PC-9 (cell line): ENCODE data around the gene HOXC10. TPM values are rescaled to one million over a fixed set of nuclear protein-coding genes. Genes with fewer than 3 reads are reported as not detected.

Source experiments
- BruUV-seq: library from RNA; stranded (reverse); fragments of 400-500 nt; replicated peaks from 2 replicates; lab custom pipeline; 2021; lab: Mats Ljungman, UMichigan
- CTCF ChIA-PET: fragments of 300-600 bp; sonication (Branson Sonifier 250); formaldehyde crosslinking; loops from one replicate; lab custom pipeline; 2022; ENCODE audit warnings: antibody characterized with exemption; lab: Charles Lee
- POLR2A ChIA-PET: fragments of 300-600 bp; sonication (Branson Sonifier 250); formaldehyde crosslinking; loops from one replicate; lab custom pipeline; 2022; ENCODE audit warnings: antibody characterized with exemption; ENCODE audit not compliant: unreplicated experiment; lab: Charles Lee
- DNase-seq, 2 experiments: peaks; one replicate each; pipeline versions ENCODE4 v3.0.0 to v3.0.0-alpha.2; 2015 to 2022; ENCODE audit warnings: mixed read lengths in 1 of 2
- H2AFZ ChIP-seq: fragments of 200-600 bp; sonication (generic); 2 replicates; pipeline ENCODE4 v1.8.1; 2017; ENCODE audit warnings: antibody characterized with exemption
- H3F3A ChIP-seq: fragments of 200-600 bp; sonication (generic); 2 replicates; pipeline ENCODE4 v1.8.1; 2017; ENCODE audit warnings: antibody characterized with exemption, mild to moderate bottlenecking, low read depth; ENCODE audit not compliant: insufficient read depth
- H3K27ac ChIP-seq: fragments of 200-600 bp; sonication (generic); 2 replicates; pipeline ENCODE4 v1.6.1; 2016; ENCODE audit warnings: mixed run types
- H3K27me3 ChIP-seq: fragments of 200-600 bp; sonication (generic); 2 replicates; pipeline ENCODE4 v1.6.1; 2016; ENCODE audit warnings: low read depth, mixed run types; ENCODE audit not compliant: insufficient read depth
- H3K36me3 ChIP-seq: fragments of 200-600 bp; sonication (generic); 2 replicates; pipeline ENCODE4 v1.6.1; 2016; ENCODE audit warnings: low read depth, mixed run types
- H3K4me1 ChIP-seq: fragments of 200-600 bp; sonication (generic); replicated peaks from 2 replicates; pipeline ENCODE4 v1.6.1; 2016; ENCODE audit warnings: mixed run types; ENCODE audit not compliant: insufficient read depth
- H3K4me2 ChIP-seq: fragments of 200-600 bp; sonication (generic); 2 replicates; pipeline ENCODE4 v1.6.1; 2017; ENCODE audit warnings: mixed run types
- H3K4me3 ChIP-seq: fragments of 200-600 bp; sonication (generic); 2 replicates; pipeline ENCODE4 v1.6.1; 2016; ENCODE audit warnings: mixed run types
- H3K79me2 ChIP-seq: fragments of 200-600 bp; sonication (generic); 2 replicates; pipeline ENCODE4 v1.6.1; 2017; ENCODE audit warnings: low read depth, mixed run types
- H3K9me2 ChIP-seq: fragments of 200-600 bp; sonication (generic); 2 replicates; pipeline ENCODE4 v1.8.1; 2017; ENCODE audit warnings: mild to moderate bottlenecking; ENCODE audit not compliant: insufficient read depth
- H3K9me3 ChIP-seq: fragments of 200-600 bp; sonication (generic); 2 replicates; pipeline ENCODE4 v1.8.1; 2016; ENCODE audit warnings: low read depth; ENCODE audit not compliant: insufficient read depth
- H4K20me1 ChIP-seq: fragments of 200-600 bp; sonication (generic); 2 replicates; pipeline ENCODE4 v1.8.1; 2017; ENCODE audit not compliant: insufficient read depth
- CTCF ChIP-seq: fragments of 200-600 bp; sonication (generic); conservative IDR thresholded peaks from 2 replicates; pipeline ENCODE4 v1.6.1; 2017; ENCODE audit warnings: mixed run types, antibody characterized with exemption, mild to moderate bottlenecking, moderate library complexity
- EZH2 ChIP-seq: fragments of 200-600 bp; sonication (generic); IDR thresholded peaks from 2 replicates; pipeline ENCODE4 v1.8.0; 2017; ENCODE audit warnings: antibody characterized with exemption, low read depth
- intact Hi-C: fragments of 100-400 bp; cut with micrococcal nuclease; formaldehyde crosslinking; loops from one replicate; pipeline ENCODE4 v1.10.0; 2022; ENCODE audit not compliant: unreplicated experiment
- microRNA-seq: library from miRNA; unstranded; fragments of <30 nt; microRNA quantifications from one replicate; pipeline ENCODE4 v1.2.0, GENCODE V29; 2021; ENCODE audit warnings: borderline number of aligned reads, borderline replicate concordance
- total RNA-seq: library from RNA; stranded (reverse); gene quantifications from 2 replicates; pipeline ENCODE4 v1.2.3, GENCODE V29; 2021

Gene HOXC10
- total RNA-seq, 1 experiment from 2014 or later, result 1.1 TPM

DNA sequence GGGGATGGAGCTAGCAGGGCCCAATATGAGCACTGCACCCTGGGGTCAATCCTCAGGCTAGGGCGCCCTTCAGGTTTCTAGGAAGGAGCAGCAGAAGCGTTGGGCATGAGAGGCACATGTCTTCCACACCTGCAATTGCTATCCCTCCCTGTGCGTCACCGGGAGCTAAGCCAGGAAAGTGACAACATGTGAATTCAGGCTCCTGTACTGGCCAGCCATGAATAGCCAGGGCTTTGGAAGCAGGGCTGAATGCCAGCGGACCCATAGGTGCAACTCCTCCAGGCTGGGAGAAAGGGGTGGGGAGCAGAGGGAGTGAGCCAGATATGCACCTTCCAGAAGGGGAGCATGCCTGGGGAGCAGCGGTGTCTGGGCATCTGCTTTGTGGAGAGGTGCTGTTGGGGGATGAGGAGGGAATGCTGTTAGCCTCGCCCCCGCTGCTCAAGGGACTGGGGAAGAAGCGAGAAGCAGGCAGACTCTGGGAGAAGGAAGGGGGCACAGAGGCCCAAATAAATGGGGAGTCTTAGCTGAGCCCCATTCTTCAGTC is 54.0 kb downstream of the HOXC10 start:
- Histone ChIP-seq H3K79me2 (no peaks in the 10 kb centered on the region), H3K36me3 (no peaks in the 10 kb centered on the region), H3K4me1 (no peaks in the 10 kb centered on the region), H3K4me2 (no peak overlapping the region), H3K9me3 (no peaks in the 10 kb centered on the region), H3K9me2 (no peaks in the 10 kb centered on the region), H3K27me3 (peaks cover 30% of the 10 kb centered on the region), H3F3A (no peaks in the 10 kb centered on the region), H4K20me1 (no peaks in the 10 kb centered on the region), H3K27ac (no peak overlapping the region), H3K4me3 (no peak overlapping the region), H2AFZ (no peak overlapping the region)
- ChIA-PET POLR2A (interaction anchor here (0.5 kb wide), 1 partner anchor 15 kb away, joined by 6 read pairs; the partner anchor contains the start of gene HOXC4), CTCF (interaction anchor here (0.6 kb wide), 1 partner anchor 39 kb away, joined by 3 read pairs; the partner anchor contains the start of gene HOXC9)
- TF ChIP-seq EZH2, result no peak
- no peak for TF ChIP-seq CTCF
- DNase-seq, result peak in 1 of 2 experiments; percentile 36
- intact Hi-C loops, result no loop called here
- BruUV-seq, result no TSS peak

DNA sequence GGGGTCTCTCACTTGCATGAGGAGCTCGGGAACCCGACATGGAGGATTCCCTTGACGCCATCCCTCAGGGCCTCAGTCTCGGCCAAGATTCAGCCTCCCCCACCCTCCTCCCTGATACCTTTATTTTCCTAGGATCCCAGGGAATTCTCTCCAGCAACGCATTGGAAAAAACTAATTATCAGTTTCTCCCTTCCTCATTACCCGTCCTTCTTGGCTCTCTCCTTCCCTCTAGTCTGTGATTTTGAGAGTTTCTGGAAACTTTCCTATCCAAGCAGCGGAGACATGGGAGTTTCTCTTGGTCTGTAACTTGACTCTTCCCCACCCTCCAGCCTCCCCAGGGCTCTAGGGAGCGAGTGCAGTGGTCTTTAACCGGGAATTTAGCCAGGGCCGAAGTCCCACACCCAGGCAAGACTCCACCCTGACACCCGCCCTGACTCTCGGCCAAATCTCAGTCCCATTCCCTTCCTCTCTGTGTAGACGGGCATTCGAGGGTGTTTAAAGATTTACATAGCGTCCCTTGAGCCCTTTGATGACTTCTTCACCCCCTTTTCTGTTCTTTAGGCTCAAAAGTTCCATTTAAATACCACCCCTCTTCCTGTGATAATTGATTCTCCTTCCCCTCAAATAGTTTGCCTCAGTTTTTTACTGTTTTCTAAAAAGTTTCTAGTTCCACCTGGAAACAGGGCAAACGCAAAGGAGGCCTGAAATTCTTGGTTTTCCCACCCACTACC is 54.6 kb downstream of the HOXC10 start:
- no peaks in the 10 kb centered on the region for H4K20me1 ChIP-seq
- H3K4me2 ChIP-seq, result no peak overlapping the region
- BruUV-seq, result no TSS peak
- H3K79me2 ChIP-seq, result no peaks in the 10 kb centered on the region
- H3K9me2 ChIP-seq, result no peaks in the 10 kb centered on the region
- H3K27me3 ChIP-seq, result peaks cover 30% of the 10 kb centered on the region
- CTCF ChIA-PET, result interaction anchor here (0.6 kb wide), 1 partner anchor 285 kb away, joined by 8 read pairs; the partner anchor contains the start of gene COPZ1
- H3K4me1 ChIP-seq, result no peaks in the 10 kb centered on the region
- no peaks in the 10 kb centered on the region for H3F3A ChIP-seq
- H3K27ac ChIP-seq, result no peak overlapping the region
- no peak for DNase-seq
- H3K4me3 ChIP-seq, result no peak overlapping the region
- H3K36me3 ChIP-seq, result no peaks in the 10 kb centered on the region
- POLR2A ChIA-PET, result no interaction called here
- intact Hi-C loops, result no loop called here
- TF ChIP-seq CTCF, result no peak
- no peak for TF ChIP-seq EZH2
- no peaks in the 10 kb centered on the region for H3K9me3 ChIP-seq
- no peak overlapping the region for H2AFZ ChIP-seq

Small RNA genes lying within 50 kb of the gene (microRNA-seq; reads per million reads assigned to microRNA genes)
- gene MIR196A2 (41.7 reads per million, percentile 40 among the genes with 10 or more reads in this experiment), gene MIR615 (465 reads per million, percentile 68 among the genes with 10 or more reads in this experiment)

Other genes starting within 250 kb of the HOXC10 start
- not detected in 2 replicates for gene CISTR, start 233.2 kb upstream of the HOXC10 start, total RNA-seq
- 1.5 and 1.8 TPM in 2 replicates for gene HOXC13, start 46.3 kb upstream of the HOXC10 start, total RNA-seq
- 0.24 and 0.28 TPM in 2 replicates for gene HOXC12, start 30.2 kb upstream of the HOXC10 start, total RNA-seq
- gene HOXC11, start 12.0 kb upstream of the HOXC10 start, total RNA-seq, result 2.4 and 2.9 TPM in 2 replicates
- gene HOTAIR, start 10.2 kb upstream of the HOXC10 start, total RNA-seq, result 7.9 and 9.2 TPM in 2 replicates
- 7.5 and 10.2 TPM in 2 replicates for gene HOXC9, start 15.0 kb downstream of the HOXC10 start, total RNA-seq
- gene HOXC8, start 23.8 kb downstream of the HOXC10 start, total RNA-seq, result 3.8 and 4.3 TPM in 2 replicates
- gene HOXC6, start 43.3 kb downstream of the HOXC10 start, total RNA-seq, result 4.1 and 5.7 TPM in 2 replicates
- gene HOXC5, start 47.9 kb downstream of the HOXC10 start, total RNA-seq, result 0.61 and 1.8 TPM in 2 replicates
- gene HOXC4, start 68.7 kb downstream of the HOXC10 start, total RNA-seq, result 3.8 and 4.7 TPM in 2 replicates
- gene SMUG1, start 203.8 kb downstream of the HOXC10 start, total RNA-seq, result 37.8 and 53.7 TPM in 2 replicates